Activated T-cell treated with anti-CD3 and anti-CD28 coated beads, Interleukin-2, amount 50 U/mL, for 4 hours (primary cell): ENCODE measurements around the gene DAGLB. TPM values are rescaled to one million over a fixed set of nuclear protein-coding genes. Genes with fewer than 3 reads are reported as not detected.
A peak's percentile ranks its signal among the peaks of the same experiment; 100 is the strongest.
"Not testable (repeated sequence)": the region's sequence is repeated elsewhere in the genome, so short reads cannot be mapped to it uniquely, and the experiment has no call there.

Experiments used
- ATAC-seq, 2 donors: fragments of 200-7000 bp; cut with Tn5 transposase; one replicate each; pipeline ENCODE4 v1.10.0; 2021
- DNase-seq: peaks from one replicate; pipeline ENCODE4 v3.0.0-alpha.2; 2020
- H3K27me3 Mint-ChIP-seq: one replicate; pipeline ENCODE4 v1.8.0; 2021; ENCODE audit warnings: low read depth, mixed read lengths
- H3K36me3 Mint-ChIP-seq: one replicate; pipeline ENCODE4 v1.8.0; 2022; ENCODE audit warnings: mixed read lengths; ENCODE audit not compliant: insufficient read depth
- H3K4me1 Mint-ChIP-seq: one replicate; pipeline ENCODE4 v1.8.0; 2021; ENCODE audit warnings: low read depth, mixed read lengths
- H3K4me3 Mint-ChIP-seq: one replicate; pipeline ENCODE4 v1.8.0; 2021; ENCODE audit warnings: mild to moderate bottlenecking, moderate library complexity, mixed read lengths
- H3K9me3 Mint-ChIP-seq: one replicate; pipeline ENCODE4 v1.8.0; 2021; ENCODE audit warnings: mixed read lengths
- total RNA-seq, 3 donors: library from RNA; stranded (reverse); gene quantifications; one replicate each; pipeline ENCODE4 v1.2.1, GENCODE V29; 2021

Gene DAGLB
- total RNA-seq, 3 donors from 2014 or later, result 12.0 to 15.0 (median 12.8) TPM

- Mint-ChIP-seq H3K36me3 (peaks cover 15% of the 10 kb centered on the region), H3K4me3 (no peak overlapping the region), H3K27me3 (no peaks in the 10 kb centered on the region), H3K4me1 (peaks cover 42% of the 10 kb centered on the region), H3K9me3 (no peaks in the 10 kb centered on the region)
- DNase-seq, result no peak
- no peak for ATAC-seq
Observed at GRCh38 chr7:6387734-6388294, 59.9 kb downstream of the DAGLB start.

- DNase-seq, result no peak
- Mint-ChIP-seq H3K4me1 (peaks cover 47% of the 10 kb centered on the region), H3K27me3 (no peaks in the 10 kb centered on the region), H3K4me3 (no peak overlapping the region), H3K36me3 (peaks cover 11% of the 10 kb centered on the region), H3K9me3 (no peaks in the 10 kb centered on the region)
- peak in 1 of 2 donors; percentile 36 for ATAC-seq
Observed at GRCh38 chr7:6386779-6387178, 61.0 kb downstream of the DAGLB start.

GRCh38 chr7:6385909-6386560 is 61.7 kb downstream of the DAGLB start:
- no peak for DNase-seq
- Mint-ChIP-seq H3K9me3 (no peaks in the 10 kb centered on the region), H3K4me3 (no peak overlapping the region), H3K36me3 (peaks cover 7% of the 10 kb centered on the region), H3K27me3 (no peaks in the 10 kb centered on the region), H3K4me1 (peaks cover 54% of the 10 kb centered on the region)
- no peak for ATAC-seq

- H3K4me3 Mint-ChIP-seq, result no peak overlapping the region
- H3K36me3 Mint-ChIP-seq, result peaks cover 9% of the 10 kb centered on the region
- ATAC-seq (no peak), DNase-seq (no peak)
- peaks cover 62% of the 10 kb centered on the region for H3K4me1 Mint-ChIP-seq
- H3K9me3 Mint-ChIP-seq, result no peaks in the 10 kb centered on the region
- no peaks in the 10 kb centered on the region for H3K27me3 Mint-ChIP-seq
Observed at GRCh38 chr7:6385110-6385781, 62.5 kb downstream of the DAGLB start.

- Mint-ChIP-seq H3K36me3 (peaks cover 9% of the 10 kb centered on the region), H3K9me3 (no peaks in the 10 kb centered on the region), H3K4me3 (no peak overlapping the region), H3K4me1 (peaks cover 69% of the 10 kb centered on the region), H3K27me3 (no peaks in the 10 kb centered on the region)
- DNase-seq (no peak), ATAC-seq (no peak)
Observed at GRCh38 chr7:6384327-6384726, 63.4 kb downstream of the DAGLB start.

- H3K4me1 Mint-ChIP-seq, result peaks cover 75% of the 10 kb centered on the region
- H3K9me3 Mint-ChIP-seq, result no peaks in the 10 kb centered on the region
- H3K27me3 Mint-ChIP-seq, result no peaks in the 10 kb centered on the region
- ATAC-seq (no peak), DNase-seq (no peak)
- no peak overlapping the region for H3K4me3 Mint-ChIP-seq
- H3K36me3 Mint-ChIP-seq, result peaks cover 4% of the 10 kb centered on the region
Observed at GRCh38 chr7:6382817-6383216, 64.9 kb downstream of the DAGLB start.

- not testable (repeated sequence) for H3K27me3 Mint-ChIP-seq, DNase-seq, H3K4me3 Mint-ChIP-seq, H3K36me3 Mint-ChIP-seq, ATAC-seq, H3K9me3 Mint-ChIP-seq
- H3K4me1 Mint-ChIP-seq, result peaks cover 82% of the 10 kb centered on the region
Observed at GRCh38 chr7:6381846-6382245, 65.9 kb downstream of the DAGLB start.

GRCh38 chr7:6380310-6381095 is 67.3 kb downstream of the DAGLB start:
- Mint-ChIP-seq H3K4me1 (peaks cover 78% of the 10 kb centered on the region), H3K9me3 (no peaks in the 10 kb centered on the region), H3K4me3 (peak overlapping the region; percentile 16), H3K36me3 (peaks cover 6% of the 10 kb centered on the region), H3K27me3 (no peaks in the 10 kb centered on the region)
- ATAC-seq, result peak; percentile 36 to 57
- no peak for DNase-seq

GRCh38 chr7:6379886-6380285 is 67.9 kb downstream of the DAGLB start:
- Mint-ChIP-seq H3K4me1 (peaks cover 72% of the 10 kb centered on the region), H3K9me3 (no peaks in the 10 kb centered on the region), H3K36me3 (peaks cover 4% of the 10 kb centered on the region), H3K27me3 (no peaks in the 10 kb centered on the region), H3K4me3 (no peak overlapping the region)
- ATAC-seq, result no peak
- DNase-seq, result no peak

- H3K9me3 Mint-ChIP-seq, result not testable (repeated sequence)
Observed at GRCh38 chr7:6378556-6378955, 69.2 kb downstream of the DAGLB start.

GRCh38 chr7:6376820-6377219 is 70.9 kb downstream of the DAGLB start:
- H3K4me3 Mint-ChIP-seq, result peak overlapping the region; percentile 67
- ATAC-seq (no peak), DNase-seq (no peak)
- H3K4me1 Mint-ChIP-seq, result peaks cover 49% of the 10 kb centered on the region
- no peaks in the 10 kb centered on the region for H3K27me3 Mint-ChIP-seq
- peaks cover 4% of the 10 kb centered on the region for H3K36me3 Mint-ChIP-seq
- H3K9me3 Mint-ChIP-seq, result no peaks in the 10 kb centered on the region

More at GRCh38 chr7:6378556-6378955, 69.2 kb downstream of the DAGLB start:
- not testable (repeated sequence) for ATAC-seq, H3K27me3 Mint-ChIP-seq, DNase-seq, H3K36me3 Mint-ChIP-seq, H3K4me3 Mint-ChIP-seq
- peaks cover 62% of the 10 kb centered on the region for H3K4me1 Mint-ChIP-seq

GRCh38 chr7:6375348-6376101 is 72.2 kb downstream of the DAGLB start:
- no peaks in the 10 kb centered on the region for H3K9me3 Mint-ChIP-seq
- H3K4me3 Mint-ChIP-seq, result peak overlapping the region; percentile 81
- peaks cover 3% of the 10 kb centered on the region for H3K36me3 Mint-ChIP-seq
- DNase-seq (no peak), ATAC-seq (no peak)
- peaks cover 36% of the 10 kb centered on the region for H3K4me1 Mint-ChIP-seq
- no peaks in the 10 kb centered on the region for H3K27me3 Mint-ChIP-seq

- DNase-seq (no peak), ATAC-seq (no peak)
- Mint-ChIP-seq H3K4me3 (no peak overlapping the region), H3K4me1 (peaks cover 4% of the 10 kb centered on the region), H3K9me3 (no peaks in the 10 kb centered on the region), H3K27me3 (no peaks in the 10 kb centered on the region), H3K36me3 (no peaks in the 10 kb centered on the region)
Observed at GRCh38 chr7:6367701-6368211, 80.0 kb downstream of the DAGLB start.

- no peaks in the 10 kb centered on the region for H3K36me3 Mint-ChIP-seq
- no peak overlapping the region for H3K4me3 Mint-ChIP-seq
- ATAC-seq (no peak), DNase-seq (no peak)
- no peaks in the 10 kb centered on the region for H3K9me3 Mint-ChIP-seq
- H3K4me1 Mint-ChIP-seq, result peaks cover 2% of the 10 kb centered on the region
- no peaks in the 10 kb centered on the region for H3K27me3 Mint-ChIP-seq
Observed at GRCh38 chr7:6365451-6365850, 82.3 kb downstream of the DAGLB start.
